Measurements from ENCODE around the gene IMPA2. TPM values are rescaled to one million over a fixed set of nuclear protein-coding genes. Genes with fewer than 3 reads are reported as not detected.

IMPA2 gene
- total and polyA plus RNA-seq, 2 of the 8 experiments (the other 6 are each of a cell fraction or from before 2014, with no cell fraction given) = 102 to 140 TPM

GRCh38 chr18:11992096-11992790, 10.9 kb downstream of the IMPA2 start:
- no peak overlapping the region for H3K4ac ChIP-seq (replicated peaks; ENCODE audit: insufficient read length, low read depth, low read length)
- 0 out of 2 replicates have a peak overlapping the region, but pooled peaks have one; percentile 6 for H2BK5ac ChIP-seq (ENCODE audit: low read depth, low read length)
- WGBS, 2 experiments (ENCODE audit: extremely low coverage in 1 of 2, insufficient coverage in 1 of 2, insufficient read length in 1 of 2, insufficient replicate concordance in 2 of 2, low coverage in 1 of 2, low lambda C conversion rate in 2 of 2, missing lambda C conversion rate in 1 of 2) = 88% methylated on average over 12 of the region's 12 CpGs; no CpG with 5 or more reads in 1 of the 2 experiments
- H3K9me3 ChIP-seq (ENCODE audit: insufficient read depth in 2 of 2, low read depth in 1 of 2, low read length in 1 of 2) = no peaks in the 10 kb centered on the region
- no peak overlapping the region for H3K4me3 ChIP-seq (ENCODE audit: extremely low read depth in 1 of 4, insufficient read depth in 2 of 4, low read depth in 3 of 4, low read length in 4 of 4)
- no peaks in the 10 kb centered on the region for H3K27me3 ChIP-seq (replicated peaks in 1 of 4; ENCODE audit: control insufficient read depth in 3 of 4, extremely low read depth in 1 of 4, insufficient read depth in 3 of 4, low read length in 3 of 4)
- H4K8ac ChIP-seq (ENCODE audit: extremely low read depth, insufficient read depth, low read length) = no peak overlapping the region
- peaks cover 37% of the 10 kb centered on the region for H3K79me1 ChIP-seq (ENCODE audit: low read depth, low read length)
- CTCF ChIA-PET (ENCODE audit: partially characterized antibody) = interaction anchor here (0.7 to 12.5 kb wide), 8 partner anchors 9 to 336 kb away, joined by 3 to 471 read pairs (median 29); no protein-coding TSS in a partner anchor
- no peak overlapping the region for H3K18ac ChIP-seq (ENCODE audit: extremely low read depth, low read length)
- H3K36me3 ChIP-seq (ENCODE audit: control insufficient read depth in 2 of 4, insufficient read depth in 4 of 4, low read length in 3 of 4) = no peaks in the 10 kb centered on the region
- H2BK20ac ChIP-seq (ENCODE audit: low read length) = no peak overlapping the region
- POLR2A ChIA-PET (ENCODE audit: partially characterized antibody) = interaction anchor here (0.6 to 10.4 kb wide), 6 partner anchors 10 to 335 kb away, joined by 3 to 100 read pairs (median 4); partner anchors contain the start of gene IMPA2
- H3K4me2 ChIP-seq (ENCODE audit: insufficient read depth in 1 of 2, low read depth in 2 of 2, low read length in 2 of 2) = no peak overlapping the region
- no peak overlapping the region; the same call in 1 of the 2 replicates for H3K27ac ChIP-seq (ENCODE audit: low read depth, low read length)
- H4K20me1 ChIP-seq (replicated peaks in 1 of 2; ENCODE audit: control insufficient read depth in 1 of 2, insufficient read depth in 2 of 2, low read length in 2 of 2) = peaks cover 19 to 41% of the 10 kb centered on the region in 2 experiments
- H2AK5ac ChIP-seq (ENCODE audit: low read depth, low read length) = no peak overlapping the region
- no peak overlapping the region for H3K9ac ChIP-seq (replicated peaks in 1 of 4; ENCODE audit: extremely low read depth in 1 of 4, low read depth in 3 of 4, low read length in 3 of 4)
- no peak overlapping the region for H3K23ac ChIP-seq (ENCODE audit: insufficient read length)
- H3K56ac ChIP-seq (replicated peaks; ENCODE audit: insufficient read length, low read depth, low read length) = no peak overlapping the region
- H2AFZ ChIP-seq (ENCODE audit: low read length) = no peak overlapping the region
- H4K91ac ChIP-seq (replicated peaks; ENCODE audit: insufficient read length, low read length) = no peak overlapping the region
- FAIRE-seq = no peak
- H3K79me2 ChIP-seq (ENCODE audit: control insufficient read depth in 1 of 2, insufficient read depth in 2 of 2, low read length in 2 of 2) = peaks cover 6 to 94% of the 10 kb centered on the region in 2 experiments
- H4K5ac ChIP-seq (ENCODE audit: insufficient read length, low read depth, low read length) = no peak overlapping the region
- H2BK120ac ChIP-seq (replicated peaks; ENCODE audit: low read depth, low read length) = no peak overlapping the region
- H3K14ac ChIP-seq (ENCODE audit: insufficient read length) = no peak overlapping the region
- no peak for DNase-seq (ENCODE audit: low read depth in 1 of 2, low spot score in 2 of 2)
- peaks cover 13 to 30% (median 19%) of the 10 kb centered on the region in 4 experiments for H3K4me1 ChIP-seq (replicated peaks in 1 of 4; ENCODE audit: control insufficient read depth in 3 of 4, insufficient read depth in 4 of 4, low read length in 3 of 4)
- H2BK15ac ChIP-seq (ENCODE audit: low read length) = 0 out of 2 replicates have a peak overlapping the region, but pooled peaks have one; percentile 18
- no peak overlapping the region for H2BK12ac ChIP-seq (ENCODE audit: low read depth, low read length)
- peaks cover 4% of the 10 kb centered on the region; the same call in 1 of the 2 replicates for H3K23me2 ChIP-seq (ENCODE audit: low read depth, low read length)
- TF ChIP-seq POU5F1 (IDR thresholded peaks at IDR 0.05; ENCODE audit: low read depth, low read length) (no peak), RNF2 (IDR thresholded peaks at IDR 0.05; ENCODE audit: borderline replicate concordance, low read depth, low read length, missing control alignments, poor library complexity, severe bottlenecking) (no peak), RBBP5 (IDR thresholded peaks at IDR 0.05; ENCODE audit: borderline replicate concordance, low read depth, low read length) (no peak), GABPA (IDR thresholded peaks at IDR 0.05; ENCODE audit: borderline replicate concordance, insufficient read depth, low read length) (no peak)
- TF ChIP-seq, protein P1, sequence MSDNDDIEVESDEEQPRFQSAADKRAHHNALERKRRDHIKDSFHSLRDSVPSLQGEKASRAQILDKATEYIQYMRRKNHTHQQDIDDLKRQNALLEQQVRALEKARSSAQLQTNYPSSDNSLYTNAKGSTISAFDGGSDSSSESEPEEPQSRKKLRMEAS (IDR thresholded peaks at IDR 0.05) = no peak
- TF ChIP-seq, protein P2, sequence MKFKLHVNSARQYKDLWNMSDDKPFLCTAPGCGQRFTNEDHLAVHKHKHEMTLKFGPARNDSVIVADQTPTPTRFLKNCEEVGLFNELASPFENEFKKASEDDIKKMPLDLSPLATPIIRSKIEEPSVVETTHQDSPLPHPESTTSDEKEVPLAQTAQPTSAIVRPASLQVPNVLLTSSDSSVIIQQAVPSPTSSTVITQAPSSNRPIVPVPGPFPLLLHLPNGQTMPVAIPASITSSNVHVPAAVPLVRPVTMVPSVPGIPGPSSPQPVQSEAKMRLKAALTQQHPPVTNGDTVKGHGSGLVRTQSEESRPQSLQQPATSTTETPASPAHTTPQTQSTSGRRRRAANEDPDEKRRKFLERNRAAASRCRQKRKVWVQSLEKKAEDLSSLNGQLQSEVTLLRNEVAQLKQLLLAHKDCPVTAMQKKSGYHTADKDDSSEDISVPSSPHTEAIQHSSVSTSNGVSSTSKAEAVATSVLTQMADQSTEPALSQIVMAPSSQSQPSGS (IDR thresholded peaks at IDR 0.05; ENCODE audit: low read length) = no peak

Data from H1 (cell line).